K562 (cell line): ENCODE data around the gene COL15A1. TPM values are rescaled to one million over a fixed set of nuclear protein-coding genes. Genes with fewer than 3 reads are reported as not detected.

Experiments
- ATAC-seq: fragments of 200-7000 bp; cut with Tn5 transposase; 3 replicates; pipeline ENCODE4 v1.9.1; 2020; ENCODE audit warnings: moderate library complexity
- BruUV-seq: library from RNA; stranded (reverse); fragments of 400-500 nt; replicated peaks from 2 replicates; lab custom pipeline; 2021; lab: Mats Ljungman, UMichigan
- CTCF ChIA-PET: fragments of 300-600 bp; formaldehyde crosslinking; extraction: SDS; loops from one replicate; lab custom pipeline; 2021; ENCODE audit warnings: low intra/inter-chr PET ratio; lab: Yijun Ruan, JAX
- POLR2A ChIA-PET: fragments of 300-600, 350-650 bp; sonication (Branson Sonifier 250); formaldehyde crosslinking; extraction: SDS; loops from one replicate; lab custom pipeline; 2021; ENCODE audit warnings: antibody characterized with exemption, inconsistent platforms; lab: Yijun Ruan, JAX
- DNase-seq, 4 experiments: peaks; one replicate each; pipeline versions ENCODE4 v3.0.0 to v3.0.0-alpha.2; 2011 to 2018; ENCODE audit warnings: low spot score in 3 of 4, mixed read lengths in 3 of 4; ENCODE audit errors: extremely low read depth in 1 of 4
- FAIRE-seq: peaks from 2 replicates; lab custom pipeline; 2011; peaks lifted over from hg19 to GRCh38; lab: Jason Lieb, UNC
- H2AFZ ChIP-seq: 2 replicates; pipeline ENCODE4 v1.6.0; 2011; ENCODE audit warnings: low read depth, low read length, control low read depth, inconsistent platforms
- H3K27ac ChIP-seq: fragments of 200-600 bp; 3 replicates; pipeline ENCODE4 v1.8.0; 2011; ENCODE audit warnings: low read depth, mild to moderate bottlenecking, control low read depth, inconsistent platforms, low read length, moderate library complexity, mixed read lengths; ENCODE audit errors: extremely low read depth
- H3K27me3 ChIP-seq, 2 experiments: fragments of 300-600 bp in 1 of 2; 2 replicates in 1 of 2; 3 replicates in 1 of 2; pipeline versions ENCODE4 v1.6.0 to v1.8.0; 2011; ENCODE audit warnings: inconsistent platforms in 2 of 2, low read length in 2 of 2, mild to moderate bottlenecking in 1 of 2, mixed read lengths in 1 of 2, moderate library complexity in 1 of 2; ENCODE audit not compliant: control insufficient read depth in 2 of 2, insufficient read depth in 2 of 2
- H3K36me3 ChIP-seq: fragments of 300-600 bp; 3 replicates; pipeline ENCODE4 v1.8.0; 2011; ENCODE audit warnings: mild to moderate bottlenecking, low read length, inconsistent platforms; ENCODE audit not compliant: control insufficient read depth, insufficient read depth
- H3K4me1 ChIP-seq, 2 experiments: fragments of 200-600 bp in 1 of 2; replicated peaks in 1 of 2; 2 replicates in 1 of 2; 3 replicates in 1 of 2; pipeline versions ENCODE4 v1.5.1 to v1.8.0; 2011; ENCODE audit warnings: inconsistent platforms in 2 of 2, low read length in 2 of 2, mild to moderate bottlenecking in 1 of 2, mixed read lengths in 1 of 2, moderate library complexity in 1 of 2; ENCODE audit not compliant: control insufficient read depth in 2 of 2, insufficient read depth in 2 of 2
- H3K4me2 ChIP-seq: 2 replicates; pipeline ENCODE4 v1.6.1; 2011; ENCODE audit warnings: low read length, control low read depth, inconsistent platforms, mixed read lengths; ENCODE audit not compliant: insufficient read depth
- H3K4me3 ChIP-seq: fragments of 200-600 bp; sonication (generic), shearing (Covaris generic); 2 replicates; pipeline ENCODE4 v1.5.1; 2016; ENCODE audit warnings: control low read depth, inconsistent platforms
- H3K79me2 ChIP-seq: fragments of 200-600 bp; 3 replicates; pipeline ENCODE4 v1.8.0; 2011; ENCODE audit warnings: low read length, inconsistent platforms; ENCODE audit not compliant: control insufficient read depth, insufficient read depth
- H3K9ac ChIP-seq, 2 experiments: 2 replicates each; pipeline versions ENCODE4 v1.6.0 to v1.6.1; 2011; ENCODE audit warnings: low read depth in 2 of 2, low read length in 2 of 2, control low read depth in 1 of 2, inconsistent platforms in 1 of 2, mild to moderate bottlenecking in 1 of 2, mixed read lengths in 1 of 2; ENCODE audit not compliant: insufficient read depth in 1 of 2
- H3K9me1 ChIP-seq: one replicate; pipeline ENCODE4 v1.6.0; 2011; ENCODE audit warnings: inconsistent platforms, mild to moderate bottlenecking, low read length, moderate library complexity; ENCODE audit not compliant: control insufficient read depth, insufficient read depth
- H3K9me3 ChIP-seq: replicated peaks from 2 replicates; pipeline ENCODE4 v1.5.1; 2011; ENCODE audit warnings: low read depth, low read length, inconsistent platforms; ENCODE audit not compliant: control insufficient read depth, insufficient read depth
- H4K20me1 ChIP-seq: replicated peaks from 2 replicates; pipeline ENCODE4 v1.6.1; 2011; ENCODE audit warnings: low read length, inconsistent platforms, mixed read lengths; ENCODE audit not compliant: control insufficient read depth, insufficient read depth
- ZNF121 ChIP-seq: sonication (generic); formaldehyde crosslinking; conservative IDR thresholded peaks from 2 replicates; pipeline ENCODE4 v1.8.0; 2022; ENCODE audit warnings: missing genetic modification reagents
- WGBS: fragments of 100-300 bp; shearing (Covaris generic); methylation state at CpG from one replicate; pipeline ENCODE4 v1.1.6; 2016; ENCODE audit warnings: low coverage, mixed read lengths; ENCODE audit not compliant: insufficient coverage; ENCODE audit errors: missing lambda C conversion rate; 5-methylcytosine and 5-hydroxymethylcytosine counted together
- in situ Hi-C: fragments of 300-500 bp; cut with MboI; formaldehyde crosslinking; loops from 4 replicates; pipeline ENCODE4 v1.15.0; 2018; ENCODE audit warnings: inconsistent platforms, mixed read lengths
- intact Hi-C: fragments of 100-400 bp; cut with micrococcal nuclease; formaldehyde crosslinking; loops from 2 replicates; pipeline ENCODE4 v1.14.2; 2022
- polyA plus RNA-seq, 8 experiments: library from polyadenylated mRNA; depleted of rRNA in 4 of 8; stranded (reverse) in 5 of 8; unstranded in 3 of 8; fragments of >200 nt; fragmentation: Nextera tagmentation in 2 of 8; fragmentation: Illumina TruSeq in 1 of 8; extraction: Ambion mirVana in 2 of 8; extraction: Trizol in 1 of 8; gene quantifications; 2 replicates each; pipeline versions ENCODE4 v1.2.1 to v1.2.3, GENCODE V29; 2011 to 2014; ENCODE audit warnings: inconsistent platforms in 1 of 8, missing spikeins in 1 of 8
- total RNA-seq, 7 experiments: library from RNA; depleted of rRNA in 6 of 7; stranded (reverse); fragments of >200 nt in 6 of 7; fragmentation: Illumina TruSeq in 2 of 7; extraction: Trizol in 2 of 7; gene quantifications; 2 replicates each; pipeline versions ENCODE4 v1.2.1 to v1.2.3, GENCODE V29; 2011 to 2021; ENCODE audit warnings: low replicate concordance in 1 of 7
- TF ChIP-seq, protein P1 (sequence below): fragments of 250-450 bp; sonication (Bioruptor Pico); IDR thresholded peaks from 2 replicates; pipeline ENCODE4 v1.4.0; 2020

COL15A1 gene
- total and polyA plus RNA-seq, 9 of the 15 experiments (the other 6 are each of a cell fraction or from before 2014, with no cell fraction given): 0.46 to 5.1 (median 2.6) TPM

DNA sequence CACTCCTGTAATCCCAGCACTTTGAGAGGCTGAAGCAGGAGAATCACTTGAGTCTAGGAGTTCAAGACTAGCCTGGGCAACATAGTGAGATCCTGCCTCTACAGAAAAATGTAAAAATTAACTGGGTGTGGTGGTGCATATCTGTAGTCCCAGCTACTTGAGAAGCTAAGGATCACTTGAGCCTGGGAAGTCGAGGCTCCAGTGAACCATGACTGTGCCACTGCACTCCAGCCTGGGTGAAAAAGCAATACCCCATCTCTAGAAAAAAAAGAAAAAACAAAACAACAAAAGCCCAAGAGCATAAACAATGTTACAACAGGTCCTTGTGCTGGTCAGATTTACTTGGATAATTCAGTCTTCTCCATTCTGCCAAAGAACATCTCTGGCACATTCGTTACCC is 116.9 kb downstream of the COL15A1 start:
- Histone ChIP-seq H3K79me2 (no peaks in the 10 kb centered on the region), H3K36me3 (no peaks in the 10 kb centered on the region), H3K4me2 (no peak overlapping the region), H3K9ac (no peak overlapping the region), H3K4me1 (peaks cover 10 to 40% of the 10 kb centered on the region in 2 experiments), H3K9me1 (no peaks in the 10 kb centered on the region), H2AFZ (0 out of 2 replicates have a peak overlapping the region, but pooled peaks have one; percentile 21), H3K4me3 (no peak overlapping the region), H3K27ac (no peak overlapping the region), H4K20me1 (no peaks in the 10 kb centered on the region), H3K27me3 (no peaks in the 10 kb centered on the region), H3K9me3 (no peaks in the 10 kb centered on the region)
- POLR2A ChIA-PET: interaction anchor here (3.8 kb wide), 1 partner anchor 15 kb away, joined by 16 read pairs; no protein-coding TSS in a partner anchor
- 77% methylated on average over 2 of the region's 2 CpGs for WGBS
- in situ Hi-C loops: no loop called here
- intact Hi-C loops: no loop called here
- no peak for ATAC-seq
- no peak for DNase-seq
- no TSS peak for BruUV-seq
- CTCF ChIA-PET: no interaction called here
- no peak for FAIRE-seq
- peak; percentile 40; the same call in 1 of the 2 replicates for TF ChIP-seq ZNF121
- TF ChIP-seq, protein P1, sequence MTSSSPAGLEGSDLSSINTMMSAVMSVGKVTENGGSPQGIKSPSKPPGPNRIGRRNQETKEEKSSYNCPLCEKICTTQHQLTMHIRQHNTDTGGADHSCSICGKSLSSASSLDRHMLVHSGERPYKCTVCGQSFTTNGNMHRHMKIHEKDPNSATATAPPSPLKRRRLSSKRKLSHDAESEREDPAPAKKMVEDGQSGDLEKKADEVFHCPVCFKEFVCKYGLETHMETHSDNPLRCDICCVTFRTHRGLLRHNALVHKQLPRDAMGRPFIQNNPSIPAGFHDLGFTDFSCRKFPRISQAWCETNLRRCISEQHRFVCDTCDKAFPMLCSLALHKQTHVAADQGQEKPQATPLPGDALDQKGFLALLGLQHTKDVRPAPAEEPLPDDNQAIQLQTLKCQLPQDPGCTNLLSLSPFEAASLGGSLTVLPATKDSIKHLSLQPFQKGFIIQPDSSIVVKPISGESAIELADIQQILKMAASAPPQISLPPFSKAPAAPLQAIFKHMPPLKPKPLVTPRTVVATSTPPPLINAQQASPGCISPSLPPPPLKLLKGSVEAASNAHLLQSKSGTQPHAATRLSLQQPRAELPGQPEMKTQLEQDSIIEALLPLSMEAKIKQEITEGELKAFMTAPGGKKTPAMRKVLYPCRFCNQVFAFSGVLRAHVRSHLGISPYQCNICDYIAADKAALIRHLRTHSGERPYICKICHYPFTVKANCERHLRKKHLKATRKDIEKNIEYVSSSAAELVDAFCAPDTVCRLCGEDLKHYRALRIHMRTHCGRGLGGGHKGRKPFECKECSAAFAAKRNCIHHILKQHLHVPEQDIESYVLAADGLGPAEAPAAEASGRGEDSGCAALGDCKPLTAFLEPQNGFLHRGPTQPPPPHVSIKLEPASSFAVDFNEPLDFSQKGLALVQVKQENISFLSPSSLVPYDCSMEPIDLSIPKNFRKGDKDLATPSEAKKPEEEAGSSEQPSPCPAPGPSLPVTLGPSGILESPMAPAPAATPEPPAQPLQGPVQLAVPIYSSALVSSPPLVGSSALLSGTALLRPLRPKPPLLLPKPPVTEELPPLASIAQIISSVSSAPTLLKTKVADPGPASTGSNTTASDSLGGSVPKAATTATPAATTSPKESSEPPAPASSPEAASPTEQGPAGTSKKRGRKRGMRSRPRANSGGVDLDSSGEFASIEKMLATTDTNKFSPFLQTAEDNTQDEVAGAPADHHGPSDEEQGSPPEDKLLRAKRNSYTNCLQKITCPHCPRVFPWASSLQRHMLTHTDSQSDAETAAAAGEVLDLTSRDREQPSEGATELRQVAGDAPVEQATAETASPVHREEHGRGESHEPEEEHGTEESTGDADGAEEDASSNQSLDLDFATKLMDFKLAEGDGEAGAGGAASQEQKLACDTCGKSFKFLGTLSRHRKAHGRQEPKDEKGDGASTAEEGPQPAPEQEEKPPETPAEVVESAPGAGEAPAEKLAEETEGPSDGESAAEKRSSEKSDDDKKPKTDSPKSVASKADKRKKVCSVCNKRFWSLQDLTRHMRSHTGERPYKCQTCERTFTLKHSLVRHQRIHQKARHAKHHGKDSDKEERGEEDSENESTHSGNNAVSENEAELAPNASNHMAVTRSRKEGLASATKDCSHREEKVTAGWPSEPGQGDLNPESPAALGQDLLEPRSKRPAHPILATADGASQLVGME (CRISPR knock-in tag): no peak
